Measurements from ENCODE around the gene RNPEPL1. TPM values are rescaled to one million over a fixed set of nuclear protein-coding genes. Genes with fewer than 3 reads are reported as not detected.

RNPEPL1 gene
- total RNA-seq, 4 donors from 2014 or later, result 41.6 to 97.4 (median 71.8) TPM

DNA sequence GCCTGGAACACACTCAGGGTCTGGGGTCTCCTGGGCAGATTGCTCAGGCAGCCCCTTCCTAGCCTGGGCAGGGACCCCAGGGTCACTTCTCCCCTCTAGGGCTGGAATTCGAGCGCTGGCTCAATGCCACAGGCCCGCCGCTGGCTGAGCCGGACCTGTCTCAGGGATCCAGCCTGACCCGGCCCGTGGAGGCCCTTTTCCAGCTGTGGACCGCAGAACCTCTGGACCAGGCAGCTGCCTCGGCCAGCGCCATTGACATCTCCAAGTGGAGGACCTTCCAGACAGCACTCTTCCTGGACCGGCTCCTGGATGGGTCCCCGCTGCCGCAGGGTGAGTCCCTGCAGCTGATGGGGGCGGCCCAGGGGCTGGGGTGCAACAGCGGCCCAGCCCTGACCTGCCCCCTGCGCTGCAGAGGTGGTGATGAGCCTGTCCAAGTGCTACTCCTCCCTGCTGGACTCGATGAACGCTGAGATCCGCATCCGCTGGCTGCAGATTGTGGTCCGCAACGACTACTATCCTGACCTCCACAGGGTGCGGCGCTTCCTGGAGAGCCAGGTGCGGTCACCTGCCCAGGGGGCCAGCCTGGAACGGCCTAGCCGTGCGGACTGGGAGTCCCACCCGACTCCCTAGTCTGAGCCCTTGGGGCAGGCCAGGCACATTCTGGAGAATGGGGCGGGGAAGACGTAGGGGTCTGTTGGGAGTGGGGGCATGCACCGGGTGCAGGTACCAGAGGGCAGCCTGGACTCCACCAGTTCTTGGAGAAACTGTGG, 8.3 kb downstream of the RNPEPL1 start:
- TF ChIP-seq, protein P1, sequence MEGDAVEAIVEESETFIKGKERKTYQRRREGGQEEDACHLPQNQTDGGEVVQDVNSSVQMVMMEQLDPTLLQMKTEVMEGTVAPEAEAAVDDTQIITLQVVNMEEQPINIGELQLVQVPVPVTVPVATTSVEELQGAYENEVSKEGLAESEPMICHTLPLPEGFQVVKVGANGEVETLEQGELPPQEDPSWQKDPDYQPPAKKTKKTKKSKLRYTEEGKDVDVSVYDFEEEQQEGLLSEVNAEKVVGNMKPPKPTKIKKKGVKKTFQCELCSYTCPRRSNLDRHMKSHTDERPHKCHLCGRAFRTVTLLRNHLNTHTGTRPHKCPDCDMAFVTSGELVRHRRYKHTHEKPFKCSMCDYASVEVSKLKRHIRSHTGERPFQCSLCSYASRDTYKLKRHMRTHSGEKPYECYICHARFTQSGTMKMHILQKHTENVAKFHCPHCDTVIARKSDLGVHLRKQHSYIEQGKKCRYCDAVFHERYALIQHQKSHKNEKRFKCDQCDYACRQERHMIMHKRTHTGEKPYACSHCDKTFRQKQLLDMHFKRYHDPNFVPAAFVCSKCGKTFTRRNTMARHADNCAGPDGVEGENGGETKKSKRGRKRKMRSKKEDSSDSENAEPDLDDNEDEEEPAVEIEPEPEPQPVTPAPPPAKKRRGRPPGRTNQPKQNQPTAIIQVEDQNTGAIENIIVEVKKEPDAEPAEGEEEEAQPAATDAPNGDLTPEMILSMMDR (IDR thresholded peaks at IDR 0.05), result no peak
- no peak for ATAC-seq (ENCODE audit: low FRiP score)
- no peak for DNase-seq (ENCODE audit: low spot score)

DNA sequence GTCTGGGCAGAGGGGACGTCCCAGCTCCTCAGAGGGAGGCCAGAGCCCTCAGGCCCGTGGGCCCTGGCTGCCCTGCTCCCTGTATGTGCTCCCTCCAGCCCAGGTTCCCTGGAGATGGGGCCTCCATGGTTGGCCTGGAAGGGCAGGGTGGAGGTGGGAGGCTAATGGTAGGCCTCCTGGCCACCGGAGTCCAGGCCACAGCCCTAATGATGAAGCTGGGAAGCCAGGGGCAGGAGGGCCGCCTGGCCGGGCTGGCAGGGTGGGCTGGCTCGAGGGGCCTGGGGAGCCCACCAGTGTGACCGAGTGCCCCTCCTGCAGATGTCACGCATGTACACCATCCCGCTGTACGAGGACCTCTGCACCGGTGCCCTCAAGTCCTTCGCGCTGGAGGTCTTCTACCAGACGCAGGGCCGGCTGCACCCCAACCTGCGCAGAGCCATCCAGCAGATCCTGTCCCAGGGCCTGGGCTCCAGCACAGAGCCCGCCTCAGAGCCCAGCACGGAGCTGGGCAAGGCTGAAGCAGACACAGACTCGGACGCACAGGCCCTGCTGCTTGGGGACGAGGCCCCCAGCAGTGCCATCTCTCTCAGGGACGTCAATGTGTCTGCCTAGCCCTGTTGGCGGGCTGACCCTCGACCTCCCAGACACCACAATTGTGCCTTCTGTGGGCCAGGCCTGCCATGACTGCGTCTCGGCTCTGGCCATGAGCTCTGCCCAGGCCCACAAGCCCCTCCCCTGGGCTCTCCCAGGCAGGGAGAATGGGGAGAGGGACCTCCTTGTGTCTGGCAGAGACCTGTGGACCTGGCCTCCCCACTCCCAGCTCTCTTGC, 9.2 kb downstream of the RNPEPL1 start:
- TF ChIP-seq, protein P1 (IDR thresholded peaks at IDR 0.05), result no peak
- DNase-seq (ENCODE audit: low spot score) (no peak), ATAC-seq (ENCODE audit: low FRiP score) (no peak)

DNA sequence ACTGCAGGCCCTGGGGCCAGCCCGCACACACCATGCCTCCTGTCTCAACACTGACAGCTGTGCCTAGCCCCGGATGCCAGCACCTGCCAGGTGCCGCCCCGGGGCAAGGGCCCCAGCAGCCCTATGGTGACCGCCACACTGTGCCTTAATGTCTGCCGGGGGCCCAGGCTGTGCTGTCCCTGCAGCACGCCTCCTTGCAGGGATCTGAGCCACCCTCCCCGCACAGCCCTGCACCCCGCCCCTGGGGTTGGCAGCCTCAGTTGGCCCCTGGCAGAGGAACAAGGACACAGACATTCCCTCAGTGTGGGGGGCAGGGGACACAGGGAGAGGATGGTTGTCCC, 9.8 kb downstream of the RNPEPL1 start:
- TF ChIP-seq, protein P1 (IDR thresholded peaks at IDR 0.05), result no peak
- no peak for DNase-seq (ENCODE audit: low spot score)
- ATAC-seq (ENCODE audit: low FRiP score), result no peak

DNA sequence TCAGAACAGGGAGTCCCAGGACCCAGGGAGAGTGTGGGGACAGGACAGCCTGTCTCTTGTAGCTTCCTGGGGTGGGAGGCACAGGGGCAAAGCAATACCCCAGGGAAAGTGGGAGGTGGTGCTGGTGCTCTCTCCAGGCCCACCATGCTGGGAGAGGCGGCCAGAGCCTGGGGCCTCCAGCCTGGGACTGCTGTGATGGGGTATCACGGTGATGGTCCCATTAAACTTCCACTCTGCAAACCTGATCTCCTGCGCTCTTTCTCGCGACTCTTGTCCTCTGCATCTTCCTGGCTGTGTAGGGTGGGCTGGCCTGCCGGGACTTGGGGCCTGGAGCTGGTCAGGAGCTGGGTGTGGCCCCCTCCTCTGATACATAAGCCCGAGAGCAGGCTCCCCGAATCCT, 10.2 kb downstream of the RNPEPL1 start:
- ATAC-seq (ENCODE audit: low FRiP score) (no peak), DNase-seq (ENCODE audit: low spot score) (no peak)
- TF ChIP-seq, protein P1 (IDR thresholded peaks at IDR 0.05), result no peak

DNA sequence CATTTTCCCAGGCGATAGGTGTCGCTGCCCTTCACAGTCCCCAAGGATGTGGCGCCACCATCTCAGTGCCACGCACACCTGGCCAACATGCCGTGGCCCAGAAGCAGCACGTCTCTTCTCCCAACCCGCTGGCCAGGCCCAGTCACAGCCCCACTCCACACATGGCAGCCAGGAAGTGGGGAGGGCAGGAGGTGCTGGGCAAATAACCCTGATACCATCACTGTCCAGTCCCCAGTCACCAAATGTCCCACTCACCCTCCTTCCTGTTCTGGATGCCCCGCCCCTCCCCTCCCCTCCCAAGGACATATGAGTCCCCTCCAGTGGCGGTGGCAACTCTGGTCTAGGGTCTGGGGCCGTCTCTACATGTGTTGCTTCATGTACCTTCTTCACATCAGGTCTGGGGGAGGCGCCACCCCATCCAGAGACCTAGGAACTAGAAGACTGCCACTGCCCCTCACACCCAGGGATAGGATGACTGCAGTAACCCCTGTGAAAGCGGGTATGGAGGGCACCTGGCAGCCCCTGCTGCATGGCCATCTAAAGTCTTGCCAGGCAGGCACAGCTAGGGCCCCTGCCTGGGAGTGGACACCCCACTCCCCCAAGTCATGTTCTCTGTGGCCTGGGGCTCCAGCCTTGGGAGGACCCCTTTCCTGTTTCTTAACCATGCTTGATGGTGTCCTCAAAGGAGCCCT, 10.9 kb downstream of the RNPEPL1 start:
- ATAC-seq (ENCODE audit: low FRiP score), result peak; percentile 1
- TF ChIP-seq, protein P1 (IDR thresholded peaks at IDR 0.05), result no peak
- DNase-seq (ENCODE audit: low spot score), result no peak

DNA sequence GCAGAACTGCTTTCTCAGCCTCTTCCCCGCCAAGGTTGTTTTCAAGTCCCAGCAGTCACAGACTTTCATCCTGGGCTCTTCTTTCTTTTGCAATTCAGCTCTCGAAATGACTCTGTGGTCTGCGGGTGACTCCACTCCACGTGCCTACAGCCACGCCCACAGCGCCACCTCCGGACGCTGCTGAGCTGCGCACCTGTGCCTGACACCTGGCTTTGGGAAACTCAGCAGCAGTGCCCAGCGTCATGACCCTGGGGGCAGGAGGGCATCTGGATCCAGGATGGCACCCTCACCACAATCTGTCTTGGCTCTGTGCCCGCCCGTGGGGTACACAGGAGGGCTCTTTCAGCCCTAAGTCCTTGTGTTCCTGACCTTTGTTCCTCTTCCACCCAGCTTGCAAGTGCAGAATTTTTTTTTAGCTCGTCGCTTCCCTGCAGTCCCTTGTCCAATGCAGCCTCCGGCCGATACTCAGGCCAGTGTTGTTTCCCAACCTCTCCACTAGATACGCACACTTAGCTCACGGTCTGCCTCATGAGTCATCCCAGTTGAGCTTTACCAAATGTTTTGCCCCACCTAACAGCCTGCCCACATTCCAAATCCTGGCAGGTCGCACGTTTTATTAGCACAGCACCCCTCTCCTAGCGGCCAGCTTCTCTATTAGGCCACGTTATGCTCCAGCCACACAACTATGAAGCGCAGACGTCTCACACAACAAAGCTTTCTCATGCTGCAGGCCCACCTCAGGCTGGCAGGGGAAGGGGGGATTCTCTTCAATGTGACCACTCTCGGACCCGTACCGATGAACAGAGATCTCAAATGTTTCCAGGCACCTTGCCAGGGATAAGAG, 11.7 kb downstream of the RNPEPL1 start:
- DNase-seq (ENCODE audit: low spot score), result peak; percentile 32
- peak; percentile 94 for ATAC-seq (ENCODE audit: low FRiP score)
- TF ChIP-seq, protein P1 (IDR thresholded peaks at IDR 0.05), result no peak

Data from omental fat pad (tissue), 4 donors.